Fibroblast of upper back skin (primary cell): ENCODE measurements around the gene ENPP3.
"Not testable (repeated sequence)": the region's sequence is repeated elsewhere in the genome, so short reads cannot be mapped to it uniquely, and the experiment has no call there.

Experiments
- DNase-seq: peaks from one replicate; pipeline ENCODE4 v3.0.0-alpha.2; 2013

Gene ENPP3

DNA sequence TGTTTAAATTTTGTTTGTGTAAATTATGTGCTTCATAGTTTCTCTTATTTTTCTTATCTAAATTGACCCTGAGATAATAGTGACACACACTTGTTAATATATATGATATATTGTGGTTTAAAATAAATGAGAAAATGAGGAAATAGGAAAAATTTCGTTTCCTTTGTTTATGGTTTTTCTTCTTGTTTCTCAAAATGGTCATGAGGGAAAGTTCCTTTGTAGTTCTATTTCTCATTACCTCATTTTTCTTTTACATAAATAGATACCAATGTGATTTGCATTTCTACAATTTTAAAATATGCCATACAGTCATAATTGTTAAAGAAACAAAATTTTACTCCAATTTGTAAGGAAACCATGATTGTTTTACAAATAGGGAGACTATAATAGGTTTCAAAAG lies 54.9 kb downstream of the ENPP3 start:
- DNase-seq = no peak

GRCh38 chr6:131692589-131692988 lies 55.5 kb downstream of the ENPP3 start:
- no peak for DNase-seq

DNA sequence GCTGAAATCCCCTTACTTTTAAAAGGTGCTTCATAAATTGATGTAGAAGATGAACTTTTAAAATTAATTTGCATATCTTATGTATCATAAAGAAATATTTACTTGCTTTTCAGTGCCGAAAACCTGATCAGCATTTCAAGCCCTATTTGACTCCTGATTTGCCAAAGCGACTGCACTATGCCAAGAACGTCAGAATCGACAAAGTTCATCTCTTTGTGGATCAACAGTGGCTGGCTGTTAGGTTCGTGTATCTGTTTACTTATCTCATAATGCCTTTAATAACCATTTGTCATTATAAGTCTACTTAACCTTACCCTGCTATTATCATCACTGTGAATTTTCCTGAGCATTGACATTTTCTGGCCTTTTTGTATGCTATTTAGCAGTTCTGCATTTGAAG lies 56.3 kb downstream of the ENPP3 start:
- DNase-seq = no peak

DNA sequence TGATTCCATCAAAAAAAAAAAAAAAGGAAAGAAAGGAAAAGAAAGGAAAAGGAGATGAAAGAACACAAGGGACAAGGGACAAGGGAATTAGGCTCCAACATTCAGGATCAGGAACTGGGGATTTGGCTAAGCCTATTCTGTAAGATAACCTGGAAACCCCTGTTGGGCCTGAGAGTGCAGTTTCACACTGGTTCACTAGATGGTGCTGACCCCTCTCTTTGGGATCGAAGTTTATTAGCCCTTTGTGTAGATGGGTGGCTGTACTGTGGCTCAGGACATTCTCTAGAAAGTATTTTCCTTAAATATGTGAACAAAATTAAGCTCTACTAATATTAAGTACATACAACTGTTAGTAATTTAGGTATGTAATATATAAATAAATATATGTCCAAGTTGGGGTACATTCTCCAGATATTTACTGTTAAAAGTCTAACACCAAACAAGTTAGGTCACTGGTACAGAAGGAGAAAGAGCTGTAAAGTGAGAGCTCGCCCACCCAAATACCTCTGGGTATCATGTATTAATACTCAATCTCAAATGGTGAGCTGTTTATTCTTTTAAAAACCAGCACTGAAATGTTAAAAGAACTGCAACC lies 57.8 kb downstream of the ENPP3 start:
- DNase-seq = peak; percentile 76

- DNase-seq = no peak
These were observed 59.9 kb downstream of the ENPP3 start for GRCh38 chr6:131696956-131697355.

DNA sequence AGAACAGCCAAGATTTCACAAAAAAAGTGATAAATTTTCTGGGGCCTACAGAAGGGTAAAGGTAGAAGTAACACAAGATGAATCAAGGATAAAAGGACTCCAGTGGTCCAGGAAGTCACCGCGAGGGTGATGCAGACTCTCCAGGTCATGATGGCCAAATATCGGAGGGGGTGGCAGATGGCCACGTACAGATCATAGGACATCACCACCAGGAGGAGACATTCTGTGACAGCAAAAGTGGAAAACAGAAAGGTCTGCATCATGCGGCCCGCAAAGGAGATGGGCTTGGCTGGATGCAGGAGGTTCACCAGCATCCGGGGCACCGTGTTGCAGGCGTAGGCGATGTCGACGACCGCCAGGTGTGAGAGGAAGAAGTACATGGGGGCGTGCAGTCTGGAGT lies 63.7 kb downstream of the ENPP3 start:
- DNase-seq = not testable (repeated sequence)

DNA sequence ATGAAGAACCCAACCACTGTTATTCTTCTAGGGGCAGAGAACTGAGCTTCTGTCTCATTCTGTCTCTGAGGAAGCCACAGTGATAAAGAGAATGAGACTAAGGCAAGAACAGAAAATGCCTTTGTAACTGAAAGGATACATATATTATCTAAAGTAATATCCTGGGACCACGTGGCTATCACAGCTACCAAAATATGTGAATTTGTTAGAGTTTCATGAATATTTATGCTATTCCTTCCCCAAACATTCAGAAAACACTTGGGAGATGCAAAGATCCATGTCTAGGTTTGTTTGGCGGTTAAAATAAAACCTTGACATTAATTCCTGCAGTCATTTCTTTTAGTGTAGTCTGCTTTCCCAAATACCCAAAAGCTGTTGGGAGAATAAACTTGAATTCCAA lies 66.8 kb downstream of the ENPP3 start:
- not testable (repeated sequence) for DNase-seq

- not testable (repeated sequence) for DNase-seq
These were observed 73.8 kb downstream of the ENPP3 start, which contains the start of gene CTAGE9 for GRCh38 chr6:131710917-131711316. Gene CTAGE9 (minus strand): TSS chr6:131711017. CDS start chr6:131711017, 0 bp downstream.

GRCh38 chr6:131715567-131715966 lies 78.5 kb downstream of the ENPP3 start:
- DNase-seq = not testable (repeated sequence)

DNA sequence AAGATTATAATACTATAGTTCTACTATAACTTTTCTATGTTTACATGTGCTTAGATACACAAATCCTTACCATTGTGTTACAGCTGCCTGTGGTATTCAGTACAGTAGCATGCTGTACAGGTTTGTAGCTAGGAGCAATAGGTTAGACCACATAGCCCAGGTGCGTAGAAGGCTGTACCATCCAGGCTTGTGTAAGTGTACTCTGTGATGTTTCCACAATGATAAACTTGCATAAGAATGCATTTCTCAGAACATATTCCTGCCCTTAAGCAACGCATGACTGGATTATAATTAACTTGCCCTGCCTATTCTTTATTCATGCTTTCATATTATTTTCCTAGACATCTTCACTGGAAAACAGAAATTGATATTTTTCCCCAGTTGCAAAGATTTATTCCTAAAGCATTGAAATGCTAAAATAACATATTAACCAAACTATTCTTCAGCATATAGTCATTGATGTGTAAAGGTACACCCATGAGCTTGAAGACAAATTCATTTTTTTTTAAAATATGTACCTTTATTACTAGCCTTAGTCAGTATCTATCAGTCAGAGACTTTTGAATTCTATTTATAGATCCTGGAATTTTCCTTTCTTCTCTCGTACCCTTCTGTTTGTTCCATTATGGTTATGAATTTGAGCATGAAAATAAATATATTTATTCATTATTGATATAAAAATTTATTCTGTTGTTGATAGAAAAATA lies 80.9 kb downstream of the ENPP3 start:
- no peak for DNase-seq

- no peak for DNase-seq
These were observed 84.1 kb downstream of the ENPP3 start for GRCh38 chr6:131721161-131721560.

- DNase-seq = no peak
These were observed 87.0 kb downstream of the ENPP3 start for GRCh38 chr6:131724114-131724513.

- no peak for DNase-seq
These were observed 90.4 kb downstream of the ENPP3 start for GRCh38 chr6:131727467-131727866.

DNA sequence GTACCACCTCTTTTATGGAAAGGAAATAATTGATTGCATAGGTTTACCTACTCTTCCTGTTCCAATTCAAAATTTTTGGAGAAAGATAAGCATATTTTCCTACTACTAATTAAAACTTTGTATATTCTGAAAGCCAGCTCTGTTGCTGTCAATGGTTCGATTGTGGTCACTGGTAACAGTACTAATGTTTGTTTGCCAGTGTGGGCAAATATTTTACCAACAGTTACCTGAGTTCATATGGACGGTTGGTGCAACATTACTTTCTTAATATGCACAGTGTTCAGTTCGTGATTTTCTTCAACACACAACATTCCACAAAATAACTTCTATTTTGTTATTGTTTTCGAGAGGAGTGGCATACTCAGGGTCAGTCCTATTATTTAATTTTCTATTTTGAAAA lies 90.8 kb downstream of the ENPP3 start:
- DNase-seq = no peak

DNA sequence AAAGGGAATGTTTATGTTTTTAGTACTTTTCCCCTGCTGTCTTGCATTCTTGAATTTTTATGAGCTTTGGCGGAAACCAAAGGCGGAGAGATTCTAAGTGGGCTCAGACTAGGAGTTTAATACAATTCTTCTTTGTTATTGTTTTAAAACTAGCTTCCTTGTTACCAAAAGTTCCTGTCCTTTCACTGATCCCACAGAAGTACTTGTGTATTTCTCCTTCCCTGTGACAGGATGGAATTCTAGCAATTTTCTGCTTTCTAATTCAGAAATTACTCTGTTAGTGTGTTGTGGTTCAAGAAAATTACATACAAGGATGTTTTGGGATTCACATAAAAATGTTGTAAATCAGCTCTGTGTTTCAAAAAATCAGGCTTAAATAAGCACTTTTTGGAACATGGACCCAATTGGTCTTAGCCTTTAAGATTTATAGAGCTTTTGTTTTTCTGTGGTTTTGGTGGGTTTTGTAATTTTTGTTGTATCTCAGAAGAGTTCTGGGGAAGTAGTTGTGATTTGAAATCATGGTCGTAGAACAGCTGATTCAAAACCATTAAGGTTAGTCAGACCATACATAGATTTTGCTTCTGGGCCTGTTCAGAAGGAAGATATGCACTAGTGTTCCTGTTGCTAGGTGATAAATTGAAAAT lies 91.3 kb downstream of the ENPP3 start:
- DNase-seq = peak; percentile 58

DNA sequence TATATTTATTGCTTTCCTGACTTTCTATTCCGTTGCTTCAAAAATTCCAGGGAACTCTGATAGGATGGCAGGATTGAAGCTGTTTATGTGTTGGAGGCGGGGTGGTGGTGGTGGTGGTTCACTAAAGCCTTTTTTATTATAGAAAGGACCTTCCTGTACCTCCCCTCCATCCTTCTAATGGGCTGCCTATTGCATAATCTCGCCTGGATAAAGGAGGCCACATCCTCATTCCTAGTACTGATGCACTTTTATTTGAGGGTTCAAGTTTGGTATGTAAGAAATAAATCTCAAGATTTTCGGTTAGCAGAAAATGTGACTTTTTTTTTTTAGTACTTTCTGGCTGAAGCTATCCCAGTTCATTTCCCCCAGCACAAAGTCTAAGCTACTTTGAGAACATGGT lies 92.4 kb downstream of the ENPP3 start:
- DNase-seq = peak; percentile 37

GRCh38 chr6:131730264-131730663 lies 93.2 kb downstream of the ENPP3 start:
- DNase-seq = no peak

- no peak for DNase-seq
These were observed 94.1 kb downstream of the ENPP3 start for GRCh38 chr6:131731224-131731623.

DNA sequence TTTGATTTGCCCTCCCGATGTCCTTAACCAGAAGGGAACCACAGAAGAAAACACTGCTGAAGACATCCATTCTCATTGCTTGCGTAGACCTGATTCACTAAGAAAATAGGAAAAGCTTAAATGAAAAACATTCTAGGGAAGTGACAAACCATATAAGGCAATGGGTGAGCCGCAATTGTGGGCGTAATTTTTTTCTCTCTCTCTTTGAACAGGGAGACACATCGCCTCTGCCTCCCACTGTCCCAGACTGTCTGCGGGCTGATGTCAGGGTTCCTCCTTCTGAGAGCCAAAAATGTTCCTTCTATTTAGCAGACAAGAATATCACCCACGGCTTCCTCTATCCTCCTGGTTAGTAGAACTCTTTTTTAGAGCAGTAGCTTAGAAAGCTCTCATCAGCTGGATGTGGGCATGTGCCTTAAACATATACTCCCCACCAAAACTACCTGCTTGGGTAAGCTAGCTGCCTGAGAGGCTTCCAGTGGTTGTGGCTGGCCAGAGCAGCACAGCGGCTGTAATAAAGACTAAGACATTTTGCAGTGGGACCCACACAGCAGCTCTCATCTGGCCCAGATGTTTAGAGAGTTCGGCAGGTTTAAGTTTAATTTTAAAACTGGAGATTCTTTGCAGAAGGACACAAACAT lies 96.4 kb downstream of the ENPP3 start:
- DNase-seq = peak; percentile 46

- DNase-seq = no peak
These were observed 99.0 kb downstream of the ENPP3 start for GRCh38 chr6:131736003-131736596.

GRCh38 chr6:131736811-131737210 lies 99.7 kb downstream of the ENPP3 start:
- no peak for DNase-seq

- no peak for DNase-seq
These were observed 102.0 kb downstream of the ENPP3 start for GRCh38 chr6:131739136-131739535.

- DNase-seq = peak; percentile 36
These were observed 103.1 kb downstream of the ENPP3 start for GRCh38 chr6:131740161-131740560.
